Breast epithelium (tissue), 3 donors: Measurements from ENCODE around the gene BCO1.

Source experiments
- POLR2A ChIP-seq: fragments of 450-650 bp; IDR thresholded peaks from one replicate; pipeline ENCODE4 v1.6.1; 2016; ENCODE audit warnings: antibody characterized with exemption, mild to moderate bottlenecking, moderate library complexity
- TF ChIP-seq, protein P1 (sequence below), 3 donors: fragments of 450-650 bp; IDR thresholded peaks; one replicate each; pipeline ENCODE4 v1.5.1; 2016 to 2017; ENCODE audit warnings: antibody characterized with exemption in 3 of 3, mild to moderate bottlenecking in 3 of 3, moderate library complexity in 3 of 3

DNA sequence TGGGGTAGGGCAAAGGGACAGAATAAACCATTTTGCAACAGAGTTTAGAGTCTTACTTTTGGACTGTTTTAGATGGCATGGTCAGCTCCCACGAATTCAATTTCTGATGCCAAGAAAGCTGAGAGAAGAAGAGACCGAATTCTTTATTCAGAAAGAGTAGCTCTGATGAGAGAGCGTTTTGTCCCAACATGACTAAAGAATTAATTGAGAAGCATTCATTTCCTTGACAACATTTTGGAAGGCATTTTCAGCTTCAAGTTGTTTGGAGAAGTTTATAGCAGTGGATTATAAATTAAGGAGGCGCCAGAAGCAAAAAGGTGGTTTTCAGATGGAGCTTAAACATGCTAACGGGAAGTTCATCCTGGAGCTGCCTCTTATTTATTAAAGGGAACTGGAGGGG, 88.5 kb downstream of the BCO1 start:
- no peak for TF ChIP-seq POLR2A
- TF ChIP-seq, protein P1, sequence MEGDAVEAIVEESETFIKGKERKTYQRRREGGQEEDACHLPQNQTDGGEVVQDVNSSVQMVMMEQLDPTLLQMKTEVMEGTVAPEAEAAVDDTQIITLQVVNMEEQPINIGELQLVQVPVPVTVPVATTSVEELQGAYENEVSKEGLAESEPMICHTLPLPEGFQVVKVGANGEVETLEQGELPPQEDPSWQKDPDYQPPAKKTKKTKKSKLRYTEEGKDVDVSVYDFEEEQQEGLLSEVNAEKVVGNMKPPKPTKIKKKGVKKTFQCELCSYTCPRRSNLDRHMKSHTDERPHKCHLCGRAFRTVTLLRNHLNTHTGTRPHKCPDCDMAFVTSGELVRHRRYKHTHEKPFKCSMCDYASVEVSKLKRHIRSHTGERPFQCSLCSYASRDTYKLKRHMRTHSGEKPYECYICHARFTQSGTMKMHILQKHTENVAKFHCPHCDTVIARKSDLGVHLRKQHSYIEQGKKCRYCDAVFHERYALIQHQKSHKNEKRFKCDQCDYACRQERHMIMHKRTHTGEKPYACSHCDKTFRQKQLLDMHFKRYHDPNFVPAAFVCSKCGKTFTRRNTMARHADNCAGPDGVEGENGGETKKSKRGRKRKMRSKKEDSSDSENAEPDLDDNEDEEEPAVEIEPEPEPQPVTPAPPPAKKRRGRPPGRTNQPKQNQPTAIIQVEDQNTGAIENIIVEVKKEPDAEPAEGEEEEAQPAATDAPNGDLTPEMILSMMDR (IDR thresholded peaks at IDR 0.05) = no peak
